Stimulated activated CD4-positive, alpha-beta T cell treated with anti-CD3 and anti-CD28 coated beads, TNF-alpha, amount 100 ng/mL, for 1 hour (primary cell): ENCODE results near the gene ZNF695.

Experiments
- DNase-seq, 3 donors: peaks; one replicate each; pipeline ENCODE4 v3.0.0-alpha.2; 2020; ENCODE audit warnings: low read depth in 3 of 3, low spot score in 1 of 3

Gene ZNF695

GRCh38 chr1:246959944-246960693 is 47.7 kb downstream of the ZNF695 start:
- DNase-seq = no peak

GRCh38 chr1:246954126-246954525 is 53.7 kb downstream of the ZNF695 start:
- no peak for DNase-seq

- DNase-seq = no peak
These were observed 56.4 kb downstream of the ZNF695 start for GRCh38 chr1:246951413-246951812.

GRCh38 chr1:246949956-246950355 is 57.9 kb downstream of the ZNF695 start:
- no peak for DNase-seq

- DNase-seq = no peak
These were observed 60.6 kb downstream of the ZNF695 start for GRCh38 chr1:246947255-246947654.

GRCh38 chr1:246946366-246946765 is 61.5 kb downstream of the ZNF695 start:
- DNase-seq = no peak
